CD4-positive, alpha-beta T cell (primary cell): Measurements from ENCODE around the gene ZNF691. TPM values are rescaled to one million over a fixed set of nuclear protein-coding genes. Genes with fewer than 3 reads are reported as not detected.
"Not testable (repeated sequence)": the region's sequence is repeated elsewhere in the genome, so short reads cannot be mapped to it uniquely, and the experiment has no call there.

ENCODE experiments used
- ATAC-seq: fragments of 200-7000 bp; cut with Tn5 transposase; one replicate; pipeline ENCODE4 v1.10.0; 2022; ENCODE audit warnings: mild to moderate bottlenecking; ENCODE audit not compliant: poor library complexity
- CTCF ChIA-PET: fragments of 350-600 bp; sonication (Branson Sonifier 250); formaldehyde crosslinking; loops from one replicate; lab custom pipeline; 2021; ENCODE audit warnings: antibody characterized with exemption, inconsistent platforms; lab: Charles Lee
- POLR2A ChIA-PET: fragments of 350-600 bp; sonication (Branson Sonifier 250); formaldehyde crosslinking; loops from one replicate; lab custom pipeline; 2021; ENCODE audit warnings: antibody characterized with exemption, inconsistent platforms; lab: Charles Lee
- DNase-seq, 14 experiments: peaks; one replicate each; pipeline ENCODE4 v3.0.0-alpha.2; 2013 to 2020; ENCODE audit warnings: mixed read lengths in 2 of 14
- H3K27ac ChIP-seq, 2 donors: one replicate each; pipeline versions ENCODE4 v1.5.1 to v1.7.0; 2013; ENCODE audit warnings: low read length in 2 of 2, low read depth in 1 of 2, mild to moderate bottlenecking in 1 of 2
- H3K27me3 ChIP-seq, 2 experiments: 1 replicate in 1 of 2; 2 replicates in 1 of 2; pipeline versions ENCODE4 v1.6.1 to v1.7.0; 2013; ENCODE audit warnings: low read length in 2 of 2, control low read depth in 1 of 2, mild to moderate bottlenecking in 1 of 2, moderate library complexity in 1 of 2; ENCODE audit not compliant: insufficient read depth in 2 of 2, control insufficient read depth in 1 of 2
- H3K36me3 ChIP-seq: one replicate; pipeline ENCODE4 v1.6.1; 2013; ENCODE audit warnings: low read length, control low read depth; ENCODE audit not compliant: insufficient read depth
- H3K4me1 ChIP-seq: one replicate; pipeline ENCODE4 v1.6.1; 2013; ENCODE audit warnings: low read length, control low read depth; ENCODE audit not compliant: insufficient read depth
- H3K4me3 ChIP-seq: one replicate; pipeline ENCODE4 v1.5.1; 2013; ENCODE audit warnings: mild to moderate bottlenecking, low read length, moderate library complexity
- H3K9me3 ChIP-seq, 2 experiments: 1 replicate in 1 of 2; 2 replicates in 1 of 2; pipeline versions ENCODE4 v1.6.1 to v1.7.0; 2013; ENCODE audit warnings: low read length in 2 of 2, mild to moderate bottlenecking in 2 of 2, control low read depth in 1 of 2, moderate library complexity in 1 of 2; ENCODE audit not compliant: control insufficient read depth in 1 of 2, insufficient read depth in 1 of 2
- H3K27ac Mint-ChIP-seq: one replicate; pipeline ENCODE4 v1.8.0; 2020; ENCODE audit warnings: mixed read lengths
- H3K27me3 Mint-ChIP-seq: one replicate; pipeline ENCODE4 v1.8.0; 2021; ENCODE audit warnings: mixed read lengths
- H3K36me3 Mint-ChIP-seq: one replicate; pipeline ENCODE4 v1.8.0; 2021; ENCODE audit warnings: low read depth, mixed read lengths
- H3K4me1 Mint-ChIP-seq: one replicate; pipeline ENCODE4 v1.8.0; 2021; ENCODE audit warnings: low read depth, mixed read lengths
- H3K4me3 Mint-ChIP-seq: one replicate; pipeline ENCODE4 v1.8.0; 2020; ENCODE audit warnings: mild to moderate bottlenecking, mixed read lengths
- H3K9me3 Mint-ChIP-seq: one replicate; pipeline ENCODE4 v1.8.0; 2020; ENCODE audit warnings: mixed read lengths
- CTCF ChIP-seq: fragments of 200-600 bp; IDR thresholded peaks from one replicate; pipeline ENCODE4 v1.8.0; 2022; ENCODE audit warnings: antibody characterized with exemption, mild to moderate bottlenecking
- intact Hi-C, 2 experiments: fragments of 100-400 bp; cut with DNase I in 1 of 2; cut with micrococcal nuclease in 1 of 2; formaldehyde crosslinking; loops; one replicate each; pipeline versions ENCODE4 v1.15.1 to v1.9.0; 2023 to 2025; cut with DNase I, micrococcal nuclease
- total RNA-seq, 174 experiments: library from RNA in 2 of 174; stranded (reverse) in 2 of 174; gene quantifications; one replicate each; pipeline ENCODE4 v1.2.3 and lab custom pipeline; 2021 to 2026

The ZNF691 gene
- total RNA-seq, 2 experiments from 2014 or later: 1.2 to 1.7 TPM

DNA sequence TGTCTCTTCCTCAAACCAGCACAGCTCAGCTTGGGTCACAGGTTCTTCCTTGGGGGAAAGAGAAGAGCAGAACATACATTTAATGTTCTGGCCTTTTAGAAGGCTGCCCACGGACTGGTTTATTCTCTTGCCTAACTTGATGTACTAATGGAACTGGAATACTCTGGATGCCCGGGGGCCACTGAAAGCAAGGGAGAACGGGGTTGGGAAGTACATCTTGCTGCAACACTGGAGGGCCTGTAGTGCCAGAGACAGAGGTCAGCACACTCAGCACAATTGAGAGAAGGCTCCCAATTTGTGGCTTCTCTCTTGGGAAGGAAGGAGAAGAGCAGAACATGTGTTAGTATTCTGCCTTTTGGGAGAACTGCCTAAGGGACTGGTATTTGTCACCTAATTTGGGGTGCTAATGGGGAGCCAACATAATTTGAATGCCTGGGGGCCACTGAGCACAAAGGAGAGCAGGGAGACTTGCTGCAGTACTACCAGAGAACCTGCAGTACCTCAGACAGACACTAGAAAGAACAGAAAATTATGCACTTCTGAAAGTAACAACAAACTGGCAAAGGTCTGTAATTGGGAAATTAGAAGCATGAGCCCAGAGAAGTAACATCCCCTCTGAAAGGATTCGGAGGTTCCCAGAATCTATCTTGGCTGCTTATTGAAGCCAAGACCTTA, 14.1 kb downstream of the ZNF691 start:
- Mint-ChIP-seq H3K4me3 (no peak overlapping the region), H3K36me3 (no peaks in the 10 kb centered on the region), H3K27me3 (peaks cover 35% of the 10 kb centered on the region), H3K27ac (no peak overlapping the region), H3K4me1 (no peaks in the 10 kb centered on the region), H3K9me3 (peaks cover 6% of the 10 kb centered on the region)
- ATAC-seq (no peak), DNase-seq (no peak)
- POLR2A ChIA-PET: no interaction called here
- no peak overlapping the region for H3K27ac ChIP-seq
- H3K4me3 ChIP-seq: no peak overlapping the region
- intact Hi-C loops: no loop called here
- no peak for TF ChIP-seq CTCF
- peaks cover 9% of the 10 kb centered on the region in 2 experiments for H3K9me3 ChIP-seq
- no peaks in the 10 kb centered on the region for H3K4me1 ChIP-seq
- no peaks in the 10 kb centered on the region for H3K36me3 ChIP-seq
- H3K27me3 ChIP-seq: peaks cover 9% of the 10 kb centered on the region in 2 experiments
- CTCF ChIA-PET: no interaction called here

- H3K4me3 ChIP-seq: no peak overlapping the region
- POLR2A ChIA-PET: no interaction called here
- Mint-ChIP-seq H3K4me1 (no peaks in the 10 kb centered on the region), H3K27me3 (peaks cover 35% of the 10 kb centered on the region), H3K27ac (no peak overlapping the region), H3K36me3 (no peaks in the 10 kb centered on the region), H3K4me3 (no peak overlapping the region), H3K9me3 (peaks cover 6% of the 10 kb centered on the region)
- no peak for ATAC-seq
- no peak for TF ChIP-seq CTCF
- CTCF ChIA-PET: no interaction called here
- no peaks in the 10 kb centered on the region for H3K36me3 ChIP-seq
- H3K27ac ChIP-seq: no peak overlapping the region
- intact Hi-C loops: no loop called here
- peaks cover 9% of the 10 kb centered on the region in 2 experiments for H3K9me3 ChIP-seq
- no peak for DNase-seq
- H3K27me3 ChIP-seq: peaks cover 9% of the 10 kb centered on the region in 2 experiments
- H3K4me1 ChIP-seq: no peaks in the 10 kb centered on the region
Measured at GRCh38 chr1:42861014-42861399, 14.6 kb downstream of the ZNF691 start.

DNA sequence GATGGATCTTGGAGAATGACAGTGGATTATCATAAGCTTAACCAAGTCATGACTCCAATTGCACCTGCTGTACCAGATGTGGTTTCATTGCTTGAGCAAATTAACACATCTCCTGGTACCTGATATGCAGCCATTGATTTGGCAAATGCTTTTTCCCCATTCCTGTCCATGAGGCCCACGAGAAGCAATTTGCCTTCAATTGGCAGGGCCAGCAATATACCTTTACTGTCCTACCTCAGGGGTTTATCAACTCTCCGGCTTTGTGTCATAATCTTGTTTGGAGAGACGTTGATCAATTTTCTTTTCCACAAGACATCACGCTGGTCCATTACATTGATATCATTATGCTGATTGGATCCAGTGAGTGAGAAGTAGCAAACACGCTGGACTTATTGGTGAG, 20.1 kb downstream of the ZNF691 start:
- no peak for TF ChIP-seq CTCF
- CTCF ChIA-PET: no interaction called here
- H3K36me3 Mint-ChIP-seq: no peaks in the 10 kb centered on the region

DNA sequence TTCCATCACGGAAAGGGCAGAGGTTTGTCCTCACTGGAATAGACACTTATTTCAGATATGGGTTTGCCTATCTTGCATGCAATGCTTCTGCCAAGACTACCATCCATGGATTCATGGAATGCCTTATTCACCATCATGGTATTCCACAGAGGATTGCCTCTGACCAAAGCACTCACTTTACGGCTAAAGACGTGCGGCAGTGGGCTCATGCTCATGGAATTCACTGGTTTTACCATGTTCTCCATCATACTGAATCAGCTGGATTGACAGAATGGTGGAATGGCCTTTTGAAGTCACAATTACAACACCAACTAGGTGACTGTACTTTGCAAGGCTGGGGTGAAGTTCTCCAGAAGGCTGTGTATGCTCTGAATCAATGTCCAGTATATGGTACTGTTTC, 22.1 kb downstream of the ZNF691 start:
- H3K4me1 Mint-ChIP-seq, H3K4me3 Mint-ChIP-seq, POLR2A ChIA-PET: not testable (repeated sequence)

More for the DNA sequence above, 20.1 kb downstream of the ZNF691 start:
- no peak overlapping the region for H3K27ac Mint-ChIP-seq
- Histone ChIP-seq H3K36me3 (no peaks in the 10 kb centered on the region), H3K4me3 (no peak overlapping the region), H3K27ac (no peak overlapping the region), H3K27me3 (peaks cover 0 to 3% of the 10 kb centered on the region in 2 experiments), H3K9me3 (peaks cover 0 to 5% of the 10 kb centered on the region in 2 experiments), H3K4me1 (no peaks in the 10 kb centered on the region)
- POLR2A ChIA-PET: no interaction called here
- no peaks in the 10 kb centered on the region for H3K4me1 Mint-ChIP-seq
- intact Hi-C loops: no loop called here
- no peak overlapping the region for H3K4me3 Mint-ChIP-seq
- ATAC-seq (no peak), DNase-seq (no peak)
- H3K9me3 Mint-ChIP-seq: no peaks in the 10 kb centered on the region
- H3K27me3 Mint-ChIP-seq: peaks cover 17% of the 10 kb centered on the region

DNA sequence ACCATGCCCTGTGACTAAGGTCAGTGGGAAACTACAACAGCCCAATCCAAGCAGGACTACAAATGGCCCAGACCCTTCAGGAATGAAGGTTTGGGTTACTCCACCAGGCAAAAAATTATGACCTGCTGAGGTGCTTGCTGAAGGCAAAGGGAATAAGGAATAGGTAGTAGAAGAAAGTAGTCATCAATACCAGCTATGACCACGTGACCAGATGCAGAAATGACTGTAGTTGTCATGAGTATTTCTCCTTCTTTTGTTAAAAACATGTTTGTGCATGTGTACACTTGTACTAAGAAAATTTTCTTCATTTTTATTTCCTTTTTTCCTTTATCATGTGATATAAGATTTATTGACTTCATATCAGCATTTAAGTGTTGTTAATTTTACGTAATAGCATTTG, 22.8 kb downstream of the ZNF691 start:
- CTCF ChIA-PET: not testable (repeated sequence)

More for the DNA sequence above, 22.1 kb downstream of the ZNF691 start:
- ATAC-seq, H3K27ac ChIP-seq, H3K9me3 ChIP-seq, intact Hi-C loops, DNase-seq, H3K9me3 Mint-ChIP-seq, H3K27me3 ChIP-seq, H3K36me3 Mint-ChIP-seq, H3K36me3 ChIP-seq, H3K27me3 Mint-ChIP-seq, CTCF ChIA-PET, H3K27ac Mint-ChIP-seq, H3K4me1 ChIP-seq, H3K4me3 ChIP-seq: not testable (repeated sequence)

More for the DNA sequence above, 22.8 kb downstream of the ZNF691 start:
- H3K9me3 ChIP-seq, H3K27me3 Mint-ChIP-seq, H3K9me3 Mint-ChIP-seq, H3K4me3 ChIP-seq, H3K27ac ChIP-seq, H3K36me3 Mint-ChIP-seq, DNase-seq, ATAC-seq, H3K4me1 Mint-ChIP-seq, intact Hi-C loops, H3K27ac Mint-ChIP-seq, H3K27me3 ChIP-seq, H3K4me1 ChIP-seq, H3K36me3 ChIP-seq, H3K4me3 Mint-ChIP-seq, POLR2A ChIA-PET: not testable (repeated sequence)
